H7 (cell line): ENCODE data around the gene SEC16A. TPM values are rescaled to one million over a fixed set of nuclear protein-coding genes. Genes with fewer than 3 reads are reported as not detected.

Experiments
- total RNA-seq: library from RNA; depleted of rRNA; stranded (reverse); fragments of >200 nt; shearing (Covaris generic); gene quantifications from 2 replicates; pipeline ENCODE4 v1.2.3, GENCODE V29; 2014; rRNA removed

Gene SEC16A
- total RNA-seq, 1 experiment from 2014 or later = 17.7 TPM

Other genes with a start within 250 kb of the SEC16A start
- 22.6 and 24.6 TPM in 2 replicates for gene QSOX2, start 237.2 kb downstream of the SEC16A start, total RNA-seq
- gene CCDC187, start 178.9 kb downstream of the SEC16A start, total RNA-seq = 0.04 TPM in 1 of 2 replicates, not detected in the other
- 17.3 and 22.2 TPM in 2 replicates for gene GPSM1, start 155.5 kb downstream of the SEC16A start, total RNA-seq
- 11.2 and 20.2 TPM in 2 replicates for gene DNLZ, start 119.3 kb downstream of the SEC16A start, total RNA-seq
- 0.15 and 0.28 TPM in 2 replicates for gene CARD9, start 109.4 kb downstream of the SEC16A start, total RNA-seq
- 13.3 and 14.0 TPM in 2 replicates for gene SNAPC4, start 82.9 kb downstream of the SEC16A start, total RNA-seq
- 116 and 141 TPM in 2 replicates for gene ENTR1, start 72.4 kb downstream of the SEC16A start, total RNA-seq
- gene PMPCA, start 72.4 kb downstream of the SEC16A start, total RNA-seq = 95.7 and 100 TPM in 2 replicates
- gene INPP5E, start 43.2 kb downstream of the SEC16A start, total RNA-seq = 12.4 and 15.2 TPM in 2 replicates
- 32.2 and 33.3 TPM in 2 replicates for gene NOTCH1, start 63.0 kb upstream of the SEC16A start, total RNA-seq
- gene EGFL7, start 179.9 kb upstream of the SEC16A start, total RNA-seq = 68.5 and 87.3 TPM in 2 replicates
- gene AGPAT2, start 204.4 kb upstream of the SEC16A start, total RNA-seq = 41.1 and 54.7 TPM in 2 replicates
- gene DIPK1B, start 229.5 kb upstream of the SEC16A start, total RNA-seq = 57.0 and 75.7 TPM in 2 replicates